ENCODE measurements around the gene SH3BGRL. TPM values are rescaled to one million over a fixed set of nuclear protein-coding genes. Genes with fewer than 3 reads are reported as not detected.

Gene SH3BGRL
- total RNA-seq, 1 experiment from 2014 or later = 41.8 TPM

DNA sequence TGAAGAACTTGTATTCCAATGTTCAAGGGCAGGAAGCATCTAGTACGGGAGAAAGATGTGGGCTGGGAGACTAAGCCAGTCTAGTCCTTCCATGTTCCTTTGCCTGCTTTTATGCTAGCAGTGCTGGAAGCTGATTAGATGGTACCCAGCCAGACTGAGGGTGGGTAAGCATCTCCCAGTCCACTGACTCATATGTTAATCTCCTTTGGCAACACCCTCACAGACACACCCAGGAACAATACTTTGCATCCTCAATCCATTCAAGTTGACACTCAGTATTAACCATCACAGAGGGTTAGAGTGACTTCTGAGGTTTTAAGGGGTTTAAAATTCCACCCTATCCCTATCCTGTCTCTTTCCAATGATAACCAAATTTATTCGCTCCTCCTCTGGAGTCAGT lies 6.6 kb upstream of the SH3BGRL start:
- H3T11ph ChIP-seq (ENCODE audit: low read length) = no peak overlapping the region
- H2BK20ac ChIP-seq (ENCODE audit: low read depth, low read length, poor library complexity, severe bottlenecking) = no peak overlapping the region
- no peak overlapping the region for H2BK12ac ChIP-seq (ENCODE audit: insufficient read length, low read depth, low read length)
- H2AK5ac ChIP-seq (ENCODE audit: insufficient read length, low read length) = no peak overlapping the region
- Mint-ChIP-seq H3K9me3 (peaks cover 62 to 63% of the 10 kb centered on the region in 2 experiments), H3K4me3 (no peak overlapping the region), H3K27ac (no peak overlapping the region), H3K27me3 (ENCODE audit: low read depth) (no peaks in the 10 kb centered on the region), H3K36me3 (ENCODE audit: insufficient read depth in 1 of 3, low read depth in 3 of 3) (peaks cover 0 to 5% (median 5%) of the 10 kb centered on the region in 3 experiments; a peak in 5 of 7 replicates), H3K4me1 (no peaks in the 10 kb centered on the region)
- H2AFZ ChIP-seq (ENCODE audit: low read length) = no peak overlapping the region
- H2BK15ac ChIP-seq (ENCODE audit: low read depth, low read length) = no peak overlapping the region
- WGBS (ENCODE audit: extremely low coverage, insufficient read length, low lambda C conversion rate) = no CpG with 5 or more reads among the region's 2 CpGs
- no peak overlapping the region for H4K5ac ChIP-seq (ENCODE audit: insufficient read length, low read depth, low read length)
- H3K18ac ChIP-seq (ENCODE audit: insufficient read length, low read depth, low read length) = no peak overlapping the region
- H3K56ac ChIP-seq (ENCODE audit: insufficient read length, low read depth, low read length) = no peak overlapping the region
- H3K9ac ChIP-seq (ENCODE audit: extremely low read depth, insufficient read length, low read length) = no peak overlapping the region
- no peaks in the 10 kb centered on the region for H3K4me1 ChIP-seq (ENCODE audit: insufficient read depth, low read length)
- H2BK5ac ChIP-seq (ENCODE audit: insufficient read length, low read length) = no peak overlapping the region
- no peak overlapping the region for H3K23ac ChIP-seq (ENCODE audit: insufficient read length, low read depth, low read length)
- no peak for DNase-seq
- no peak overlapping the region for H3K14ac ChIP-seq (ENCODE audit: insufficient read depth, low read length)
- no peaks in the 10 kb centered on the region for H3K79me1 ChIP-seq (ENCODE audit: insufficient read depth, low read depth, low read length, poor library complexity, severe bottlenecking)
- peaks cover 7% of the 10 kb centered on the region for H3K9me3 ChIP-seq (ENCODE audit: control insufficient read depth, low read depth, low read length)
- H3K27ac ChIP-seq (ENCODE audit: insufficient read length, low read depth, low read length) = no peak overlapping the region
- H4K8ac ChIP-seq (replicated peaks; ENCODE audit: insufficient read length, low read depth, low read length) = no peak overlapping the region
- no peak overlapping the region for H2BK120ac ChIP-seq (ENCODE audit: low read depth, low read length, poor library complexity, severe bottlenecking)
- H3K27me3 ChIP-seq (ENCODE audit: insufficient read depth, low read length) = no peaks in the 10 kb centered on the region
- no peaks in the 10 kb centered on the region for H4K20me1 ChIP-seq (ENCODE audit: control insufficient read depth, insufficient read depth, insufficient read length)
- no peaks in the 10 kb centered on the region for H3K79me2 ChIP-seq (ENCODE audit: insufficient read depth, low read length)
- H3K4me2 ChIP-seq (ENCODE audit: insufficient read depth, insufficient read length, low read length) = no peak overlapping the region
- no peak for TF ChIP-seq CTCF (conservative IDR thresholded peaks at IDR 0.05)
- no peak overlapping the region for H4K91ac ChIP-seq (ENCODE audit: insufficient read length, low read depth, low read length)
- no peak overlapping the region for H3K4ac ChIP-seq (ENCODE audit: low read depth, low read length)
- no peaks in the 10 kb centered on the region for H3K23me2 ChIP-seq (ENCODE audit: insufficient read length, low read depth, low read length, poor library complexity, severe bottlenecking)
